ENCODE results near the gene RRM2.
A peak's percentile ranks its signal among the peaks of the same experiment; 100 is the strongest.
"Not testable (repeated sequence)": the region's sequence is repeated elsewhere in the genome, so short reads cannot be mapped to it uniquely, and the experiment has no call there.

Gene RRM2

DNA sequence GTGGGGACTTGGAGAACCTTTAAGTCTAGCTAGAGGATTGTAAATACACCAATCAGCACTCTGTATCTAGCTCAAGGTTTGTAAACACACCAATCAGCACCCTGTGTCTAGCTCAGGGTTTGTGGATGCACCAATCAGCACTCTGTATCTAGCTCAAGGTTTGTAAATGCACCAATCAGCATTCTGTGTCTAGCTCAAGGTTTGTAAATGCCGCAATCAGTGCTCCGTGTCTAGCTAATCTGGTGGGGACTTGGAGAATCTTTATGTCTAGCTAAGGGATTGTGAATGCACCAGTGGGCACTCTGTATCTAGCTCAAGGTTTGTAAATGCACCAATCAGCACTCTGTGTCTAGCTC is 30.7 kb upstream of the RRM2 start:
- not testable (repeated sequence) for DNase-seq

DNA sequence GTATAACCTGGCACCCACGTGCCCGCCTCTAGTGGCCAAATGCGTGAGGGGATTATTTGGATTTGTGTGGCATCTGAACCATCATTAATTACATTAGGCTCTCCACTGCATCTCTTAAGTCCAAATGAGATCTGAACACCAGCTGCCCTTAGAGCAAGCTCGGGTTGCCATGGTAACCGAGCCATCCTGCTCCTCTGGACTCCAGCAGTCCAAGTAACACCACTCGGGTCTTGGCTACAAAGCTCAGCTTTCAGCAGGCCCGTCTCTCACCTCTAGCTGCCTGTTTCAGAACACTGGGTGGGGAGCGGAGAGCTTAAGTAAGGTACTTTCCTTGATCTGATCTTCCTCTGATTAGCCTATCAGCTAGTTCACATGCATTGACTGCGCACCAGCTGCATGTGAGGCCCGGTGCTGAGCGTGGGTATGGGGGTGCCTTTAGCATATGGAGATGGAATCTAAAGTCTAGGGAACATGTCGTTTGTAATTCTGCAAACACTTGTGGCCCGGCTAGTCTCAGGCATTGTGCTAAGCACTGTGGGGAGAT is 28.2 kb upstream of the RRM2 start:
- no peak for DNase-seq

DNA sequence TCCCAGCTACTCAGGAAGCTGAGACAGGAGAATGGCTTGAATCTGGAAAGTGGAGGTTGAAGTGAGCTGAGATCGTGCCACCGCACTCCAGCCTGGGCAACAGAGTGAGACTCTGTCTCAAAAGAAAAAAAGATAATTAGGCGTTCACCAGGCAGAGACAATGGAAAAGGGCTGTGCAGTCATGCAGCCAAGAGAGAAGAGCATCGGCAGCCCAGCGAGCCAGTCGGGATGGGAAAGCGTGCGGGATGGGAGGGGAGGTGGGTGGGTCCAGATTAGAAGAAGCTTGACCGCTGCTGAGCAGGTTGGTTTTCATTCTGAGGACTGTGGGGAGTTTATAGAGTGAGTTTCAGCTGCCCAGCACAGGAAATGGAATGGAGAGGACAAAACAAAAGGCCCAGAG is 27.4 kb upstream of the RRM2 start:
- DNase-seq, result no peak

DNA sequence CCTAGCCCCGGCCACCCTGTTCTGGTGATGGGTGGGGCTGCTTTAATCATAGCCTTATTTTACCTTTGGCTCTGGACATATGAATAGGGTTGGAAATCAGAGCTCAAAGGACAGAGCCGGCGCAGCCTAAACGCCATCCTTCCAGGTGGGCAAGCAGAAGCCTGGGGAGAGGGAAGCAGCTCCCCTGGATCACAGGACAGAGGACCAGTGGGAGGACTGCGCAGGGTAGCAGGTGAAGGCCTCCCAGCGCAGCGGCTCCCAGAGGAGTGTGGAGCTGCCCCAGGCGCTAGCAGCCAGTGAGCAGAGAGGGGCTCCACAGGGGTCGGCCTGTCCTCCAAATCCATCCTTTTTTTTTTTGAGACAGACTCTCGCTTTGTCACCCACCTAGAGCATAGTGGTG is 25.9 kb upstream of the RRM2 start:
- no peak for DNase-seq

DNA sequence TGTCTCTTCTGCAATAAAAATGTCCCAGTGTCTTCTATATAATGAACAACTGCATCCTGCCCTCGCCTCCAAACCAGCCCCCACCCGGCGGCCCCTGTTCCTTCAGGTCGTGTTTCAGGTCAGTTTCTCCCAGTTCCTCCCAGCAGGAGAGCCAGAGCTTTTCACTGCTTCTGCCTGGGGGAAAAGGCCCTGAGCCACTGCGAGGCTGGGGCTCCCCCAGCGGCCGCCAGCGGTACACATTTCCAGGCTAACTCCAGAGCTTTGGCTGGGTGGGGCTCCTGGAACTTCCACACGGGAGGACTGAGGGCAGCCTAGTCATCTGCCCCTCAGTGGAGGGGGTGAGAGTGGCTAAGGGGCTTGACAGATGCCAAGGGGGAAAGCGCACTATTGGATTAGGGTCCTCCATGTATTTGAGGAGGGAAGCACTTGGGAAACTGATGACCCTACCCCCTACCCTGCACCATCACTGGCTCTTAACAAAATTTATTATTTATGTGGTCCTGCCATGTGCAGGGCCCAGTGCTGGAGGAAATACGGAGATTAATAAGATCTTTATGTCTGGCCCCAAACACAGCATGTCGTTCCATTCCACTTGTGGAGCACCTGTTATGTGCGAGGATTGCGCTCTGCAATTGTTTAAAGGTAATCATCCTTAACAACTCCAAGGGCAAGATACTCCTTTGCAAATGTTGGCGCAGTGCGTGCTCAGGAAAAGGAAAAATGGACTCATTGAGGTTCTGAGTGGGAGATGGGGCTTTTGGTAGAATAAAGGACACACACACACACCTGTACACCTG is 25.0 kb upstream of the RRM2 start:
- no peak for DNase-seq

DNA sequence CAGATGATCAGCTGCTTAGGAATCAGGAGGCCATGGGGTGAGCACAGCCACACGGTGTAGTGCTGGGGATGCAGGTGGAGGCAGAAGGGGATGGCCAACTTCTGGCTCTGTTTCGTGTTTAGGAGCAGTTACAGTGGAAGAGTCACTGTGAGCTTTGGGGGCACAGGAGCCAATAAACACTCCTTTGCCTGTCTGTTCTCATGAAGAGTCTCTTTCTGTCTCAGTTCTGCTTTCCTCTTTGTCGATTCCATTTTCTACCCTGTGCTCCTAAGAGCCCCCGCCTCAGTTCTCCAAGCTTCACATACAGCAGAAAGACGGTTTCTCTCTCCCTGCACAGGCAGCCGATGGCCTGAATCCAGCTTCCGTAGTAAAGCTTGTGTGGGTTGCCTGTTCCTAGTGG is 21.0 kb upstream of the RRM2 start:
- no peak for DNase-seq

DNA sequence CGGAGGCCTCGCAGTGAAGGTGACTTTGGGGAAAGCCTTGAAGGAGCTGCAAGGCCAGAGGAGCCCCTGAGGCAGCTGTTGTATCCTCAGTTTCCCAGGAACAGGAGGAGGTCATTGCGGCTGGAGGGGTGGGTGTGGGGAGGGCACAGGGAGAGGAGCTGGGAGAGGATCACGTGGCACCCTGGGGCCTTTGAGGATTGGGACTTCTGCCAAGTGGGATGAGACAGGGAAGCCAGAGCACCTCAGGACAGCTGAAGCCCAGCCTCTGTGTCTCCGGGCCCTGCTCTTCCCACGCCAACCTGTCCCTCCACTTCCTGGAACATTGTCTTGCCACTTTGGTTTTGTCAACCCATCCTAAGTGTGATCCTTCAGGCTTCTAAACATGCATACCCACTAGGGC is 19.4 kb upstream of the RRM2 start:
- DNase-seq, result no peak

DNA sequence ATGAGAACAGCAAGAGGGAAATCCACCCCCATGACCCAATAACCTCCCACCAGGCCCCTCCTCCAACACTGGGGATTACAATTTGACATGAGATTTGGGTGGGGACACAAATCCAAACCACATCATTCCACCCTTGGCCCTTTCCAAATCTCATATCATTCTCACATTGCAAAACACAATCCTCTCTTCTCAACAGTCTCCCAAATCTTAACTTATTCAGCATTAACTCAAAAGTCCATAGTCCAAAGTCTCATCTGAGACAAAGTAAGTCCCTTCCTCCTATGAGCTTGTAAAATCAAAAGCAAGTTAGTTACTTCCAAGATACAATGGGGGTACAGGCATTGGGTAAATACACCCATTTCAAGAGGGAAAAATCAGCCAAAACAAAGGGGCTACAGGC is 17.6 kb upstream of the RRM2 start:
- DNase-seq, result not testable (repeated sequence)

DNA sequence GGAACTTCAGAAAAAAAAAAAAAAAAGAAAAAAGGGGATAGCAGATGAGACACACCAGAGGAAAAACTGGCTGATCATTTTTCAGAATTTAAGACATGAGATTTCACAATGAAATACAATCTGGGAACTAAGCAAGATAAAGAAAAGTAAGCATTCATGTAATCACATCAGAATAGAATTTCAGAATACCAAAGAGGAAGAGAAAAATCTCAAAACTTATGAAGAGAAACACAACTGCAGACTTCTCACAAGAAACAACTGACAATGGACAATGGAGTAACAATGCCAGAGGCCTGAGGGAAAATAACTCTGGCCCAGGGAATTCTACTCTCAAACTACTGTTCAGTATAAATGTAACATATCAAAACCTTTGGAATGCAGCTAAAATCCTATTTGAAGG is 13.2 kb upstream of the RRM2 start:
- DNase-seq, result no peak

DNA sequence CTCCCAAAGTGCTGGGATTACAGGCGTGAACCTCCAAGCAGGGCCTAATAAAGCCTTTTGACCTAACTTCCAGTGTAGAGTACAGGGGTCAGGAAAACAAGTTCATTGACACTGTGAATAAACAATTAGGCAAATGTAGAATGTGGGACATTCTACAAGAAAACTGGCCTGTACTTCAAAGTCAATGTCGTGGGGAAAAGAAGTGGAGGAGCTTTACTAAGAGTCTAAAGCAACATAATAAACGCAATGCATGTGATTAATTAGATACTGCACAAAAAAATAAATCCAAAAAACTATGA is 3.6 kb upstream of the RRM2 start:
- DNase-seq, result no peak

DNA sequence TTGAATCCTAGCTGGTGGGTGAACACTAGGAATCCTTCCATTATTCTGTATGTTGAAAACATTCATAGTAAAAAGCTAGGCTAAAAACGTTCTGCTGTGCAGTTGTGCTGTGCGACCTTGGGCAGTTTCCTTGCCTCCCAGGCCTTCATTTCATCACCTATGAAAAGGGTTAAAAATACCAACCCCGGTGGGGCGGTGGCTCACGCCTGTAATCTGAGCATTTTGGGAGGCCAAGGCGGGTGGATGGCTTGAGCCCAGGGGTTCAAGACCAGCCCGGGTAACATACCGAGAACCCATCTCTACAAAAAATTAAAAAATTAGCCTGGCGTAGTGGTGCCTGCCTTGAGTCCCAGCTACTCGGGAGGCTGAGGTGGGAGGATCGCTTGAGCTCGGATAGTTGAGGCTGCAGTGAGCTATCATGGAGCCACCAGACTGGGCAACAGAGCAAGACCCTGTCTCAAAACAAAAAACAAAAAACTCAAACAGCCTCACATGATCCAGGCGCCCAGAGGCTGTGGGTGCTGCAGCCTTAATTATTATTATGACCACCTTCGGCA is 2.9 kb upstream of the RRM2 start:
- no peak for DNase-seq

DNA sequence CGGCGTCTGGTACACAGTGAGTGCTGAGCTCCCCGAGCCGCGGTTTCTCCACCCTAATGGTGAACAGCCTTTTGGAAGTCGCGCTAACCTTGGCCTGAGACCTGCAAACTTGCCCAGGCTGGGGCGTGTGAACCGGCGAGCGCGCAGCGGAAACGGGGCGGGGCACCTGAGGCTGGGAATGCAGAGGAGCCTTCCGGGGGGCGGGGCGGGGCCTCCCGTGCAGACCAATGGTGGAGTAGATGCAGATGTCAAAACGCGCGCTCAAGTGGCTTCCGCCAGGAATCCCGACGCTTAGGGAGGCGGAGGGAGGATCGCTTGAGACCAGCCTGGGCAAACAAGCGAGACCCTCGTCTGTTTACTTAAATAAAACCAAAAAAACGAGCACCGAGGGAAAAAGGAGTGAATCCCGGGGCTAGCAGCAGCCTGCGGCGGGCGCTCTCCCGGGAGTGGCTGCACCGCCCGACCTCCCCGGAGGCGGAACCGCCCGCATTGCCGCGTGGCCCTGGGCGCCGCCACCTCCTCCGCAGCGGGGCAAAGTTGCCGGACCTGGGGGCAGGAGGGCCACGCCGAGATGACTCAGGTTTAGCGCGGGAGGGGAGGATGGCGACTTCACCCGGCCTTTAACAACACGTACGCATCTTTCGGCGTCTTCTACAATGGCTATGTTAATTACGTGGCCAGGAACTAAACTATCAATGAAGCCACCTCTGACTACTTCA is 2.2 kb upstream of the RRM2 start:
- DNase-seq, result peak; percentile 85

DNA sequence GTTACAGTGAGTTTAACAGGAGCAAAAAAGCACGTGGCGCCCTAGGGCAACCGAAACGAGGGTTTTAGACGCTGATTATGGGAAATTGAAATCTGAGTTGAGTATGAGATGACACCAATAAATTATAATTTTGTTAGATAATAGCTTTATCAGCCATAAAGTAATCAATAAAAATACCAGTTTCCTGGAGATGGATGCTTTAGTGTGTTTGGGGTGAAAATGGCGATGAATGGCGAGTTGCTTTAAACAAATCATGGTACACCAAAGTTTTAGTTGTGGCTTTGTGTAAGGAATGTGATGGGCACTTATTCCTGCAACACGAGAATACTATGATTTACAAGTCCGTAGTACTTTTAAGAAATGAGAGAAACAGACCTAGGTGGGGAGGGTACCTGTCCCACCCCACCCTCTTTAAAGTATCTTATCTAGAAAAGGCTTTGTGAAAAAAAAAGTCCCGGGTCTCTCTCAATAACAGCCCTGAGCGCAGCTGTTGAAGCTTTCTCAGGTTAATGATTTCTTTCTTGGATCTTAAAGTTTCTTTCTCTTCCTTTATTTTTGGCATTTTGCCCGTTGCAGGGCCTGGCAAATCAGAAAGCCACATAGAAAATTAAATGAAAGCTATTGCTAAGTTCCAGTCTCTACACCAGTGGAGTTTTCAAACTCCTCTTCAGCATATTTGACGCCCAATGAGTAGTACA is 1.5 kb upstream of the RRM2 start:
- DNase-seq, result no peak

DNA sequence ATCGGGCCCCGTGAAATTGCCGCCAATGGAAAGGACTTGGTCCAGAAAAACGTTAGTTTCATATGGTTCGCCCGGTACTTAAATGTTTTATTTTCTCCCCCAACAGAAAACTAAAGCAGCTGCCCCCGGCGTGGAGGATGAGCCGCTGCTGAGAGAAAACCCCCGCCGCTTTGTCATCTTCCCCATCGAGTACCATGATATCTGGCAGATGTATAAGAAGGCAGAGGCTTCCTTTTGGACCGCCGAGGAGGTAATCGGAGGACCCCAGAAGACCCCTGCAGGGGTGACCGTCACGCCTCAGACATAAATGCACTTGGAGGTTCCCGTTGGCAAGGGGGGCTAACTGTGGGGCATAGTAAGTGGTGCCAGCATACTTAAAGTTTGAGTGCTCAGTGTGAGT is 742 bp downstream of the RRM2 start:
- no peak for DNase-seq

DNA sequence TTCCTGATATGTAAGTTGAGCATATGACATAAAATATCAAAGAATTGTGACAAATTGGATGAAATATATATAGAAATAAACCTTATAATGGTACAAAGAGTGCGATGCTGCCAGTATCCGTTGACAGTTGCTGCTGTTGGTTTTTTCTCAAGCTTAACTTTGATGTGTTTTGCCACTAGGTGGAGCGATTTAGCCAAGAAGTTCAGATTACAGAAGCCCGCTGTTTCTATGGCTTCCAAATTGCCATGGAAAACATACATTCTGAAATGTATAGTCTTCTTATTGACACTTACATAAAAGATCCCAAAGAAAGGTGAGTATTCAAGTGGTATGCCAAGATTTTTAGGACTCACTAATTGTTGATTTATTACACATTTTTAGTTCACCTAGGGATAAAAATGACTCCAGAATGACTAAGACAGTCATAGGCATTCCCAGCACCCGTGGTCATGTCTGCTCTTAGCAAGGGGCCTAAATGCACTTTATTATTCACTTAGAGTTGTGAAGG is 2.1 kb downstream of the RRM2 start:
- peak; percentile 46 for DNase-seq

DNA sequence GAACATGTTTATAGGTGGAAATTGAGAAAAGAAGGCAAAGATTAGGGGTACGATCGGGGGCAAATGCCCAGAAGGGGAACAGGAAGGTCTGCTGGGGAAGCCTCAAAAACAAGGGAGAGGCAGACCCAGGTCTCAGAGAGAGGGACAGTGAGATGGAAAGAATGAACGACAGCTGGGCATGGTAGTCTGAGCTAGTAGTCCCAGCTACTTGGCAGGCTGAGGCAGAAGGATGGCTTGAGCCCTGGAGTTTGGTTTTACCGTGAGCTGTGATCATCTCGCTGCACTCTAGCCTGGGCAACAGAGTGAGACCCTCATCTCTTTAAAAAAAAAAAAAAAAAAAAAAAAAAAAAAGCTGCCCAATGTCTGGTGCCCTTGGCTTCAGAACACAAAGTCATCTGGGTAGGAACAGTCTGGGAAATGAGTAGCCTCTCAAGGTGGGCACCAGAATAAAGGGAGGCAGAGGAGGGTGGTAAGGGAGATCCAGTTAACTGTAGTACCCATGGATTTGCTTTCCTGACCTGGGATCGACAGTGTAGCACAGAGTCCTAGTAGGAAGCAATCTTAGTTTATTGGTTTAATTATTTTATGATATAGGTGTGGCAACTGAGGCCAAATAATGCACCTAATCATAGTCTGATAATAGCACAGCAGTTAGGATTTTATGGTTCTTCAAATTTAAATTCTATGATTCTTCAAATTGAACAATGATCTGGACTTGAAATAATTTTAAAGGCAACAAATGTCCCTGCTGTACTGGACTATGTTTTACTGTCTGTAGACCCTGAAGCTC is 3.5 kb downstream of the RRM2 start:
- no peak for DNase-seq

DNA sequence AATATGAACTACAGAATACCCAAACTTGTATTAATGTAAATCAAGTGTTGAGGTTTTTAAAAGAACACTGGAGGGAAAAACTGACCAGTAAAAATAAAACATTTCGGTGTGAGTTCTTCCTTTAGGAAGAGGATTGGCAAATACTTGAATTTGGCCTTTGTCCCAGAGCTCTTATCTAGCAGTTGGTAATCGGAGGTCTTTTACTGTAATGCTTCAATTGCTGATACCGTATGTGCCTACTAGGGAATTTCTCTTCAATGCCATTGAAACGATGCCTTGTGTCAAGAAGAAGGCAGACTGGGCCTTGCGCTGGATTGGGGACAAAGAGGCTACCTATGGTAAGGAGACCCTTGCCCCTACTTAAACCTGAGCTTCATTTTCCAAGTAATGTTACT is 4.1 kb downstream of the RRM2 start:
- DNase-seq, result no peak

DNA sequence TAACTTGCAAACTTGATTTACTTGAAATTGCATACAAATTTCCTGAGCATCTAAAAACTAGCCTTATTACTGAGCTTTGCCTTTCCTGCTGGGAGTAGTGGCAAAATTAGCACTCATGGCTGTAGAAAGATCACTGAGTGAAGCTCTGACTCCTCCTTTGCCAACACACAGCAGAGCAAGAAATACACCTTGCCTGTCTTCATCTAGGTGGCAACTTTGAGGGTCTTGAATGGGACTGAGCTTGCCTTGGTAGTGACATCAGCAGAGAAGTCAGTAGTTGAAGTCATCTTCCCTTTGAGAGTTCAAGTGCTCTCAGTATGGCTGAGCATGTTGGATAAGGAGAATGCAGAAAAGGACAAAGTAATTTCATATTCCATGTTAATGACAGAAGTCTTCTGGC is 5.9 kb downstream of the RRM2 start:
- DNase-seq, result no peak

DNA sequence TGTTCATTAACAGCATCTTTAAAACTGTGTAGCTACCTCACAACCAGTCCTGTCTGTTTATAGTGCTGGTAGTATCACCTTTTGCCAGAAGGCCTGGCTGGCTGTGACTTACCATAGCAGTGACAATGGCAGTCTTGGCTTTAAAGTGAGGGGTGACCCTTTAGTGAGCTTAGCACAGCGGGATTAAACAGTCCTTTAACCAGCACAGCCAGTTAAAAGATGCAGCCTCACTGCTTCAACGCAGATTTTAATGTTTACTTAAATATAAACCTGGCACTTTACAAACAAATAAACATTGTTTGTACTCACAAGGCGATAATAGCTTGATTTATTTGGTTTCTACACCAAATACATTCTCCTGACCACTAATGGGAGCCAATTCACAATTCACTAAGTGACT is 7.0 kb downstream of the RRM2 start:
- no peak for DNase-seq

DNA sequence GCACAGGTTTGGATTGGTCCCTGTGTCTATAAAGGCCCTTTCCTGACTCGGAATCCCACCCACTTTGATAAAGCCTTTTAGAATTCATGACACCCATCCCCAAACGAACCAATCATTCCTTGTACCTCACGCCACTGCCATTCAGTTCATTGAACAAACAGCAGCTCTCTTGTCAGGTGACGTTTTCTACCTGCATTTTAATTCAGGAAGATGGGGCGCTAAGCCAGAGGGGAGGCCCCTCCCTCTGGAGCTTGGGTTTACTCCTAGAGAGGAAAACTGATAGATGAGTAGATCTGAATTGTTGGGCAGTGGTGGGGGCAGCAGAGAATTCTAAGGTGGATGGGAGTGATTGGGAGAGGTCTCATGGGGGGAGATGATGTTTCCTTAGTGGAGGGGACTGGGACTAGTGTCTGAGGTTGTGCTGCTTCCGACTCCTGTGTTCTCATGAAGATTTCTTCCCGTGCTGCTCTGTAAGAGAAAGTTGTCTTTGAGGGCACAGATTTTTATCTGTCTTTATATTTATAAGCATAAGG is 9.6 kb downstream of the RRM2 start:
- no peak for DNase-seq

DNA sequence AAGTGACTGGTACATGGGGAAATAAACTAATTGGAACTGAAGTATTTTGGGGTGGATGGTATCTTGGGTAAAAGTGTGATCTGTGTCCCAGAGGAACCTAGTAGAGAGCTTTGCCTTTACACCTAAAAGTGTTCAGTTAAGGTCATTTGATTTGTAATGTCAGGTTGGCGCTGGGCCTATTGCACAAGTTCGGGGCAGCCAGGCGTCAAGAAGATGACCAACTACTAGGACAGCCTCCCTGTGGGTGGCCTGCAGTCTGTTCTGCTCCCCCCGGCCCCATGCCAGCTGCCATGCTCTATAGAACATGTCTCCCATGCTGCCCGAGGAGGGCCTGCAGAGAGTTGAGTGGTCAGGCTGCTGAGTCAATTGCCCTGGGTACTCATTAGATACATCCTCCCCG is 10.1 kb downstream of the RRM2 start:
- DNase-seq, result no peak

DNA sequence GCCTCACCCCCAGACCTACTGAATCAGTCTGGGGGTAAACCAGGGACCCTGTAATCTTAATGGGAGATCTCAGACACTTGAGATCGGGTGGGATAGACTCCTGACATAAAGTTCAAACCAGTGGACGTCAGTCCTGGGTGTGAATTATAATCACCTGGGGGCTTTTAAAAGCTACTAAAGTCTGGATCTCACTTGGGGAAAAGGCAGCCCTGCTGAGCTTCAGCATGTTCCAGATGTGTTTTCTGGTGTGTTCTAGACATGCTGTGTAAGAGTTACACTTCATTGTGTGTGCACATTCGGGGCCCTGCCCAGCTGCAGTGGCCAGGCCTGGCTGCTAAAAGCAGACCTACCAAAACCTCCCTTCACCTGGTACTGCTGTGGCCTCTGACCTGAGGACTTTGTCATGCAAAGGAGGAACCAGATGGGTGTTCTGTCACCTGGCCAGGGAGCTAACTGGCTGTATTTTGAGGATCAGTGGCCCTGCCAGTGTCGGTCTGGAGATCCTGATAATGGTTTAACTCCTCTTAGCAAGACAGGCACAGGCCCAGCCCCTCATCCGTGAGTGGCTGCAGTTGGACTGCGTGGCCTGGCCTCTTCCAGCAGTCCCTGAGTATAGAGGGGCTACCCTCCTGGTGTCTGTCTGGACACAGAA is 10.6 kb downstream of the RRM2 start:
- DNase-seq, result no peak
